Testis (tissue), 2 donors: ENCODE measurements around the gene UCK2.

ENCODE experiments used
- POLR2A ChIP-seq: fragments of 450-650 bp; IDR thresholded peaks from one replicate; pipeline ENCODE4 v1.6.1; 2017; ENCODE audit warnings: antibody characterized with exemption, mild to moderate bottlenecking, moderate library complexity
- TF ChIP-seq, protein P1 (sequence below), 3 experiments: fragments of 450-650 bp in 2 of 3; fragments of 200-600 bp in 1 of 3; sonication (generic) in 1 of 3; IDR thresholded peaks; one replicate each; pipeline ENCODE4 v1.5.1; 2016 to 2019; ENCODE audit warnings: antibody characterized with exemption in 3 of 3, mild to moderate bottlenecking in 2 of 3, moderate library complexity in 1 of 3

DNA sequence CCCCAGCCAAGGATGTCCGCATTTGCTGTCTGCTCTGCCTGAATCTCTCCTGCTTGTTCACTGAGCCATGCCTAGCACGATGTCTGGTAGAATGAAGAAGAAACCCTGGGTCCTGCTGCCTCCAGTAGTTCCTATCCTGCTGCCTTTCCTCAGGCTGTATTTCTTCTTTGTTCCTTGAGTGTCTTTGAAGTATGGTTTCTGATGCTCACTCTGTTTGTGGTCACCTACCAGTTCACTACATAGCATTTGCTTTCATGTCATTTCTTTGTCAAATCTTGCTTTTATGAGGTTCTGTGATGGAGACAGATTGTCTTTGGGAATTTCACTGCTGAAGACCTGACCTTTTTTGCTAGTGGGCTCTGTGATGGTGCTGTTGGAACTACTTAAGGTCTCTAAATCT, 5.9 kb downstream of the UCK2 start:
- TF ChIP-seq POLR2A = no peak
- TF ChIP-seq, protein P1, sequence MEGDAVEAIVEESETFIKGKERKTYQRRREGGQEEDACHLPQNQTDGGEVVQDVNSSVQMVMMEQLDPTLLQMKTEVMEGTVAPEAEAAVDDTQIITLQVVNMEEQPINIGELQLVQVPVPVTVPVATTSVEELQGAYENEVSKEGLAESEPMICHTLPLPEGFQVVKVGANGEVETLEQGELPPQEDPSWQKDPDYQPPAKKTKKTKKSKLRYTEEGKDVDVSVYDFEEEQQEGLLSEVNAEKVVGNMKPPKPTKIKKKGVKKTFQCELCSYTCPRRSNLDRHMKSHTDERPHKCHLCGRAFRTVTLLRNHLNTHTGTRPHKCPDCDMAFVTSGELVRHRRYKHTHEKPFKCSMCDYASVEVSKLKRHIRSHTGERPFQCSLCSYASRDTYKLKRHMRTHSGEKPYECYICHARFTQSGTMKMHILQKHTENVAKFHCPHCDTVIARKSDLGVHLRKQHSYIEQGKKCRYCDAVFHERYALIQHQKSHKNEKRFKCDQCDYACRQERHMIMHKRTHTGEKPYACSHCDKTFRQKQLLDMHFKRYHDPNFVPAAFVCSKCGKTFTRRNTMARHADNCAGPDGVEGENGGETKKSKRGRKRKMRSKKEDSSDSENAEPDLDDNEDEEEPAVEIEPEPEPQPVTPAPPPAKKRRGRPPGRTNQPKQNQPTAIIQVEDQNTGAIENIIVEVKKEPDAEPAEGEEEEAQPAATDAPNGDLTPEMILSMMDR (IDR thresholded peaks at IDR 0.05) = no peak
